Measurements from ENCODE around the gene UGGT1.

The UGGT1 gene

DNA sequence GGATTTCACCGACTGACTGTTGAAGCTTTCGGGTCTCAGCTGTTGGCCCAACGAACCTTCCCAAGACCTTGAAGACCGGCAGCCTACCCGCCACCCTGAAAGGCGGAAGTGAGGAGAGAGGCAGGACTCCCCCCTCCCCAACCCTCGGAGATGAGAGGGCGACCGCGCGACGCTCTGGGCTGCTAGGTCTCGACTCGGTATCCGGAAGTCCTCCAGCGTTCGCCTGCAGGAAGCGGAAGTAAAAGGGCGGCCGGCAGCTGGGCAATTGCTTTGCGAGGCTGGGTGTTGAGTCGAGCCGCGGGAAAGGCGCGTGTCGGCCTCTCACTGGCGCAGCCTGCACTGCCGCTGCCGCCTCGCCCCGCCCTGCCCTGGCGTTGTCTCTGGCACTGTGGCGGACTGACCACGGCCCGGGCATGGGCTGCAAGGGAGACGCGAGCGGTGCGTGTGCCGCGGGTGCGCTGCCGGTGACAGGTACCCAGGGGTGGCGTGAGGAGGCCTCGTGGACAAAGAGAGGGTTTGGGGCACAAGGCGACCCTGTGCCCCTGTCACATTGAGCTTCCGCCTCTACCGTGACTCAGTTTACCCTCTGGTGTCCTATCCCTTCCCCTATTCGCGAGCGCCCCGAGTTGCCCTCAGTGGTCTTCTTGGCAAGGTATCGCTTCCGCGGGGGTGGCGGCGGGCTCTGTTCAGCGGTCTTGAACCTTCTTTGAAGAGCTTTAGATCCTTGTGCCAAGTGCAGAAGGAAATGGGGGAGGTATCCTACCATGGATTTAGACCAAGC is at the start of gene UGGT1:
TSS of gene UGGT1 (plus strand) at position 256 of the 781 bp plus-strand sequence. CDS start at position 414, 158 bp downstream.
- peak; percentile 90 for DNase-seq (ENCODE audit: low read depth)

GRCh38 chr2:128041561-128041960 is 49.4 kb upstream of the UGGT1 start:
- DNase-seq (ENCODE audit: low read depth) = no peak

DNA sequence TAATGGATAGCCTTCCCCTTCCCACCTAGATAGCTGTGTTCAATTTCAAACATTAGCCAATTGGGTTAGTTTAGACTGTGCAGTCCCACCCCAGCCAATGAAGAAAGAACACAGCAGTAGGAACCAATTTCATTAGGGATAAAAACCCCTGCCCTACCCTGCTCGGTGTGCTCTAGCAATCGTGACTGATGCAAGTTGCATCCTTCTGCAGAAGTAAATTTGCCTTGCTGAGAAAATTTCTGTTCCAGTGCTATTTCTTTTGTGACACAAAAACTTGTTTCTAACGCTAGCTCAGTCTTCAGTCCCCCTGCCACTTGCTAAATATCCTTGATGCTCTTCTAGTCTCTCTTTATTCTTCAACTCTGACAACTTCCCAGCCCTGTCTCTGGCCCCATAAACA is 48.0 kb upstream of the UGGT1 start:
- DNase-seq (ENCODE audit: low read depth) = no peak

GRCh38 chr2:128053331-128053730 is 37.7 kb upstream of the UGGT1 start:
- no peak for DNase-seq (ENCODE audit: low read depth)

DNA sequence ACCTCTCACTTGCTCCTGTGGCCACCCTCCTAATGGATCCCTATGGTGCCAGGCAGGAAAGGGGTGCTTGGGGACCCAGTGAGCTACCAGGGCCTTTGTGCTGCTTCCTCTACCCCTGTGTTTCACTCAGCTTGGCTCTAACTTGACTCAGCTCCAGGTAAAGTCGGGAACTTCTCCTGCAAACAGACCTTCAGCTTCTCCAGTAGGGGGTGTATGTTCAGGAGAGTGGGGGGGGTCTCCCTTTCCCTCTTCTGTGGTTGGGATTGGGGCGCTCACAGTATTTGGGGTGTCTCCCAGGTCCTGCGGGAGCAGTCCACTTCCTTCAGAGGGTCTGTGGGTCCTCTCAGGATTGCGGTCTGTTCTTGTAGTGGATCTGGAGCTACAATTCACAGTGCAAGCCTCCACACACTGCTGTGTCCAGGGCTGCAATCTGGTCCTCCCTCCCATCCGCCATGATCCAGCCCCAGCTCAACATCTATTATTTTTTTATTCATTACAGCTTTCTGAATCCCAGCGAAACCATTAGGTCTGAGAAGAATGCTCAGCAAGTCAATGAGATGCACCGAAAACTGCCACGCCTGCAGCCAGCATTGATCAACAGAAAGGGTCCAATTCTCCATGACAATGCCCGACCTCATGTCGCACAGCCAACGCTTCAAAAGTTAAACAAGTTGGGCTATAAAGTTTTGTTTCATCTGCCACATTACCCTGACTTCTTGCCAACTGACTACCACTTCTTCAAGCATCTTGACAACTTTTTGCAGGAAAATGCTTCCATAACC is 36.7 kb upstream of the UGGT1 start:
- no peak for DNase-seq (ENCODE audit: low read depth)

GRCh38 chr2:128057334-128057733 is 33.7 kb upstream of the UGGT1 start:
- no peak for DNase-seq (ENCODE audit: low read depth)

DNA sequence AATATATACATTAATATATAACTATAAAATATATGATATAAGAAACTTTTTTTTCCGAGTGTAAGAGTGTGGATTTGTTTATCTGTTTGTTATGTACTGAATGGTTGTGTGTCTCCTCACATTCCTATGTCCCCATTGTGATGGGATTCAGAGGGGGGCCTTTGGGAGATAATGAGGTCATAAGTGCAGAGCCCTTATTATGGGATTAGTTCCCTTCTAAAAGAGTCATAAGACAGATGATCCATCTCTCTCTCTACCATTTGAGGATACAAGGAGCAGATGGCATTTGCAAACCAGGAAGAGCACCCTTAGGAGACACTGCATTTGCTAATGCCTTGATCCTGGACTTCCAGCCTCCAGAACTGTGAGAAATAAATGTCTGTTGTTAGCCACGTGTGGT is 32.9 kb upstream of the UGGT1 start:
- DNase-seq (ENCODE audit: low read depth) = no peak

GRCh38 chr2:128062571-128062970 is 28.4 kb upstream of the UGGT1 start:
- DNase-seq (ENCODE audit: low read depth) = no peak

- DNase-seq (ENCODE audit: low read depth) = no peak
Measured at GRCh38 chr2:128064353-128064752, 26.6 kb upstream of the UGGT1 start.

- no peak for DNase-seq (ENCODE audit: low read depth)
Measured at GRCh38 chr2:128069769-128070168, 21.2 kb upstream of the UGGT1 start.

DNA sequence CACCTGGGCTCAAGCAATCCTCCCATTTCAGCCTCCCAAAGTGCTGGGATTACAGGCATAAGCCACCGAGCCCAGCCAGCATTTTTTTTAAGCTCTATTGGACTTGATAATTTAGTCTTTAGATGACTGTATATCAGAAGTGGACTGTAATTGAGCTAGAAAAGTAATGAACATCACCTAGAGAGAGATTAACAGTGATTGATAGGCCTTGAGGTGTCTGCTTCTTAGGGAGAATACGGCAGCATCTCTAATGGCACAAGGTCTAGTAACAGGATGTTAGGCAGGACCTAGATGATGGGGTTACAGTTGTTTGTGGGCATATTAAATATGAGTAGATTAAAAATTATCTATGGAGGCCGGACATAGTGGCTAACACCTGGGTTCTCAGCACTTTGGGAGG is 17.7 kb upstream of the UGGT1 start:
- DNase-seq (ENCODE audit: low read depth) = no peak

GRCh38 chr2:128076461-128077106 is 14.4 kb upstream of the UGGT1 start:
- no peak for DNase-seq (ENCODE audit: low read depth)

GRCh38 chr2:128084757-128085156 is 6.2 kb upstream of the UGGT1 start:
- no peak for DNase-seq (ENCODE audit: low read depth)

GRCh38 chr2:128086244-128086643 is 4.8 kb upstream of the UGGT1 start:
- no peak for DNase-seq (ENCODE audit: low read depth)

GRCh38 chr2:128090575-128090944 is 440 bp upstream of the UGGT1 start:
- DNase-seq (ENCODE audit: low read depth) = no peak

- no peak for DNase-seq (ENCODE audit: low read depth)
Measured at GRCh38 chr2:128091726-128092080, 703 bp downstream of the UGGT1 start.

- no peak for DNase-seq (ENCODE audit: low read depth)
Measured at GRCh38 chr2:128092656-128093055, 1.7 kb downstream of the UGGT1 start.

DNA sequence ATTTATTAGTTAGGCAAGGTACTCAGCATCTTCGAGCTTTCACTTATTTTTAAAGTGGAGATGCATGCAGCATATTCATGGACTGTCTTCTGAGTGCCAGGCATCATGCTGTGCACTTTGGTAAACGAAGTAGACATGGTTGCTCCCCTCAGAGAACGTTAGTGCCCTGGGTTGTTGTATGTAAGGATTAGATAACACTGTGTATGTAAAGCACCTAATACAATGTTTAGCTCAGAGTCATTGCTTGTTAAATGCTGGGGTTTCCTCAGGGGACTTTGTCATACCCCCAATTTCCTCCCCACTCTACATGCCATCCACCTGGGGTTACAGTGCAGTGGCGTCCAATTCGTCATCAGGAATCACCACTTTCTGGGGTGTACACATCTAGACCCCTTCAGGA is 2.8 kb downstream of the UGGT1 start:
- DNase-seq (ENCODE audit: low read depth) = no peak

- no peak for DNase-seq (ENCODE audit: low read depth)
Measured at GRCh38 chr2:128095201-128095600, 4.2 kb downstream of the UGGT1 start.

GRCh38 chr2:128103407-128103806 is 12.4 kb downstream of the UGGT1 start:
- no peak for DNase-seq (ENCODE audit: low read depth)

GRCh38 chr2:128105072-128105471 is 14.1 kb downstream of the UGGT1 start:
- DNase-seq (ENCODE audit: low read depth) = no peak

GRCh38 chr2:128108166-128108565 is 17.2 kb downstream of the UGGT1 start:
- DNase-seq (ENCODE audit: low read depth) = no peak

- DNase-seq (ENCODE audit: low read depth) = no peak
Measured at GRCh38 chr2:128109243-128109642, 18.2 kb downstream of the UGGT1 start.

Data from T-helper 22 cell (primary cell).